AML-193 (cell line): ENCODE results near the gene DPH1.

ENCODE experiments used
- DNase-seq, 2 experiments: peaks; one replicate each; lab custom pipeline; 2025; lab: John Stamatoyannopoulos, UW

DPH1 gene

GRCh38 chr17:2027528-2028233 is 2.3 kb upstream of the DPH1 start:
- no peak for DNase-seq

DNA sequence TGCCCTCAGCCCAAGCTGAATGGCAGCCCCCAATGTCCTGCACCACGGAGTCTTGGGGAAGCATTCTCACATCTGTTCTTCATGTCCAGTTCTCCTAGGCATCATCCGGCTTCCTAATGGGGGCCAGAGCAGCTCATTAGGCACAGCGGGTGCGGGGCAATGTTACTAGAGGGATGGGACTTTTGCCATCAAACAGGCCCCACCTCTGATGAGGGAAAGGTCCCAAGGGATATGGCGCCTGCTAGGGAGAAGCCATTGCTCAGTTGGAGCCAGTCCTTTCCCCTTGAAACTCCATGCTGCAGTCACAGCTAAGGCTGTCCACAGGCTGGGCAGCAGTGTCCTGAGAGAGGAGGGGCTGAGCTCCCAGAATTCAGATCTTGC is 1.7 kb upstream of the DPH1 start:
- no peak for DNase-seq

- no peak for DNase-seq
Measured at GRCh38 chr17:2028737-2029136, 1.2 kb upstream of the DPH1 start.

DNA sequence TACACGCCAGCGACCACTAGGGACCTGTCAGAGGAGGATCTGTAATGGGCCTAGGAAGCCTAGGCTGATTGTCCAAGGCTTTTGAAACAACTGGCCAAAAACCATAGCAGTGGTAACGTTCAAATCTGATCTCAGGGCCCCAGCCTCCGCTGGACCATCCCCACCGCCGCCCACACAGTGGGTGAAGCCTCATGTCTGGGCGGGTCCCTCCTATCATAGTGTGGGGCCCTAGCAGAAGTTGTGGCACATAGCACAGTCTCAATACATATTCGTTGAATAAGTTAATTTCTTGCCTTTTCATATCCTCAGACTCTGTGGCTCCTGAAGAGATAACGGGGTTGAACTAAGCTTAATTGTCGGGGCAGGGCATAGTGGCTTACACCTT is 818 bp downstream of the DPH1 start:
- DNase-seq = no peak

DNA sequence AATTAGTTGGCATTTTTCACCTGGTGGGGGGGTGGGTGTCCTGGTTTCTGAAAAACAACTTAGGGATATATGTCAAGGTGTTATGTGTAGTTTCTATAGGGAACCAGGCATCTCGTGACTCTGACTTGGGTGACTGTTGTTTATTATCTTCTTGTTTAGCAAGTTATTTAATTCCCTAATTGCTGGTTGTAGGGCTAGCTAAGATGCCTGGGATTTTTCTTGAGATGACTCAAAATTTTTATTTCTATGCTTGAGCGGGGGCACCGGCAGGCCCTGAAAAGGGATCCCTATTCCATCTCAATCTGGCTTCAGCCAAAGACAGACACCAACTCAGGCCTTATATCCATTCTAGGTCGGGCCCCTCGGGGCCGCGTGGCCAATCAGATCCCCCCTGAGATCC is 3.2 kb downstream of the DPH1 start:
- DNase-seq = no peak

GRCh38 chr17:2034157-2034556 is 4.2 kb downstream of the DPH1 start:
- DNase-seq = no peak

GRCh38 chr17:2034806-2035540 is 5.0 kb downstream of the DPH1 start:
- DNase-seq = no peak

DNA sequence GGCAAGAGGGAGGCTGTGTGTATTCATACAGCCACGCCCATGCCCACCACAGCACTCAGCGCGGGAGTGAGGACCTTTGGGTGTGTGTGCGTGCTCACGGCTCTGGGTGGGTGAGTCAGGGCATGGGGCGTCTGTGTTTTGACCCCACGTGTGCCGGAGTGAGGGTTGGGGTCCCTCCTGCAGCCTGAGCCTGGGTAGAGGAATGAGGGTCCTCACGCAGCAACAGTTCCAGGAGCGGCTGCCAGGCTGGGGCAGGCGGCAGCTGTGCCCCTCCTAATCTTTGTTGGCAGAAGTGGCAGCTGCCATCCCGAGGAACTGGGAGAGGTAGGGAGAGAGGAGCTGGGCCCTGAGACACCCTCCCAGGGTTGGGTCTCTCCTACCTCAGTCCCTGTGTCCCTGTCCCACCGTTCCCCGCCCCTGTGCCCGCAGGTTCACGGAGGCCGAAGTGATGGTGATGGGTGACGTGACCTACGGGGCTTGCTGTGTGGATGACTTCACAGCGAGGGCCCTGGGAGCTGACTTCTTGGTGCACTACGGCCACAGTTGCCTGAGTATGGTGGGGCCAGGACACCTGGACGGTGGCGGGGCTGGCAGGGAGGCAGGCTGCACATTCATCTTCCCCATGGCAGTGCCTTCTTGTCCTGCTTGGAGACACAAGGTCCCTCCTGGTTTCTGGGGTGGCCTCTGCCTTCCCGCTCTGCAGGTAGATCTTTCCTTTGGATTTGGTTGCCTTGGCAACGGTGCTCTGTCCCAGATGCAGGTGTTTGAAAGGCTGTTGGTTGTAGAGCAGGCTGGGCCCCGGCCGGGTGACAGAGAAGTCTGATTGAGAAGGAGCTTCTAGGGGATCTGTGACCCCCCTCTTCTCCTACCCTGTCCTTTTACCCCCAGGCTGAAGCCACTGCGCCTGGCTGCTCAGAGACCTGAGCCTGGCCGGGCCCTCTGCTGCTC is 5.9 kb downstream of the DPH1 start:
- no peak for DNase-seq

- no peak for DNase-seq
Measured at GRCh38 chr17:2037155-2037554, 7.2 kb downstream of the DPH1 start.

GRCh38 chr17:2040219-2040827 is 10.4 kb downstream of the DPH1 start:
- no peak for DNase-seq

DNA sequence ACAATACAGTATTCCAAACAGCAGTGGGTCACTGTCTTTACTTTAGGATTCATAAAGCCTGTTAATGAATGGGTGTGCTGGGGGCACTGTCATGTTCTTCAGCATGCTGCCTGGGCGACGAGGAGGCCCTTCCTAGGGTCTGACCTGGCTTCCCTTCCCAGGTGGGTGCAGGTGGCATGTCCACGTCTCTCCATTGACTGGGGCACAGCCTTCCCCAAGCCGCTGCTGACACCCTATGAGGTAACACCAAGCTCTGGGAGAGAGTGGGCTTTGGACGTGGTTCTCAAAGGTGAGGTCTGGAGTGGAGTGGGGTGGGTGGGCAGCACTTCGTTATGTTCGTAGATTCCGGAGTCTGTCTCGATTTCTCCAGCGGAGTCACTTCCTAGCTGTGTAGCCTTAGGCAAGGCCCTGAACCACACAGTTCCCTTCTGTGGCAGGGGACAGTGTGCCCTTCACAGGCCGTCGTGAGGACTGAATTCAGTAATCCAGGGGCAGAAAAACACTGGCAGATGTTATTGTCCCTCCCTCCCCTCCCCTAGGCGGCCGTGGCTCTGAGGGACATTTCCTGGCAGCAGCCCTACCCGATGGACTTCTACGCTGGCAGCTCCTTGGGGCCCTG is 11.1 kb downstream of the DPH1 start:
- DNase-seq = no peak

GRCh38 chr17:2041561-2042389 is 11.8 kb downstream of the DPH1 start, which contains the start of gene OVCA2:
Gene OVCA2 (plus strand): TSS chr17:2042022. CDS start chr17:2042048, 26 bp downstream.
- peak; percentile 32 to 48 for DNase-seq

- DNase-seq = no peak
Measured at GRCh38 chr17:2042390-2042847, 12.5 kb downstream of the DPH1 start.

DNA sequence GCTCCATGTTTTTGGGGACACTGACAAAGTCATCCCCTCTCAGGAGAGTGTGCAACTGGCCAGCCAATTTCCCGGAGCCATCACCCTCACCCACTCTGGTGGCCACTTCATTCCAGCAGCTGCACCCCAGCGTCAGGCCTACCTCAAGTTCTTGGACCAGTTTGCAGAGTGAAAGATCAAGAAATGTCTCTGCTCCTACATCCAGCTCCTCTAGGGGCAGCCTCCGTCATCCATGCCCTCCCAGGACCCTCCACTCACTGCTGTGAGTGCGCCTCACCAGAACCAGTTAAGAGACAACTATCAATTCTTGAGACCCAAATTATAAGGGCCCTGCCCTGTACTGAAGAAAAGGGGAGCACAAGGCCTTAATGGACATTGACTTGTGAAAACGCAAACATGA is 13.0 kb downstream of the DPH1 start:
- no peak for DNase-seq

- no peak for DNase-seq
Measured at GRCh38 chr17:2043785-2044184, 13.8 kb downstream of the DPH1 start.

GRCh38 chr17:2044263-2044894 is 14.4 kb downstream of the DPH1 start:
- no peak for DNase-seq

GRCh38 chr17:2047590-2047989 is 17.6 kb downstream of the DPH1 start:
- no peak for DNase-seq

DNA sequence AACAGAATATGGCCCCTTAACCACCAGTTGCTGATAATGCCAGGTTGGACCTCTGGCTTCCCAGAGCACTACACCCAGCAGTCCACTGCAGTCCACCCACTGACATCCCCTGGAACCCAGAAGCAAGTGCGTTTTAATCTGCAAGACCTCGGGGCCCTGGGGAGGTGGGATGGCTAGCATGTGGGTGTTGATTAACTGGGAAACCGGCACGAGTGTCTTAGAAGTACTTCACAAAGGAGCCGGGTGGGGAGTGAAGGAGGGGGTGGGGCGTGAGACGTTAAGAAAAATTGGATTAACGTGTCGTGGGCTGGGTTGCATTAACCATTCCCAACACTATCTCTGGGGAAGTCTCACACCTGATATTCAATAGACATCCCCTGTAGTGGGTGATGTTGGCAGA is 18.9 kb downstream of the DPH1 start:
- no peak for DNase-seq

DNA sequence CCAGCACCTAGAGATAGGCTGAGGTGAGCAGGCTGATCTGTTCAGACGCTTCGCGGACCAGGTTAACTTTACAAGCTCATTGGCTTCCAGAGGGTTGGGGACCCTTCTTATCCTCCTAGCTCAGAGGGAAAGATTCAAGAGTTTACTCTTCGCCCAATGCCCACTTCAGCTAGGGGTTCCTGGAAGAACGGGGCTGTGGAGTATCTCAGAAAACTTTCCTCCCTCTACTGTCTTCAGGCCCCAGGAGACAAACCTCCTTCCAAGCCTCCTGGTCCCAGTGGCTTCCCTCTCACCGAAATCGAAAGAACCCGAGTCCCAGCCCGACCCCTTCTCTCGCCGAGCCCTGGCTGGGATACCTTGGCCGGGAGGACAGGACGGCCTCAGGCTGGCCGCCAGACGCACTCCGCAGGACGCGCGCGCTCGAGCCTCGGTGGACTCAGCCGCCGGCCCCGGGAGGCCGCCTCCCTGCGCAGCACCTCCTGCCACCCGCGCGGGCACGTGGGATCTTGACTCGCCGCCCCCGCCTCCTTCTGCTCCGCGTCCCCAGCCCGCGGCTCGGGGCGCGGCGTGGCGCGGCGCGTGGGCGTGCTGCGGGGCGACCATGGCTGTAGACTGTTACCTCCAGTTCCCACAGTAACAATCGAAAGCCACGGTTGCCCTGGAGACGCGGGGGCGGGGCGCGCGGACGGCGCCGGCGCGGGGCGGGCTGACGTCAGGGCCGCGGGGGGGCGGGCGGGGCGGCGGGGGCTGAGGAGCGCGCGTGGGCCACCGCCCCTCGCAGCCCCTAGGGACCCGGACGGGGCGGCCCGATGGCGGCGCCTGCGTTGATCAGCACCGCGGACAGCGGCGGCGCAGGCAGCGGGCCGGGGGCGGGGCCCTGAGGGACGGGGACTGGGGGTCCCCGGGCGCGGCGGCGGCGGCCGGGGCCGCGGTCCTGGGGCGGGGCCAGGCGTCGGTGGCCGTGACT is 19.7 kb downstream of the DPH1 start:
- DNase-seq = peak; percentile 9 to 14
